PC-9 (cell line): ENCODE results near the gene SNX1. TPM values are rescaled to one million over a fixed set of nuclear protein-coding genes. Genes with fewer than 3 reads are reported as not detected.

Experiments
- BruUV-seq: library from RNA; stranded (reverse); fragments of 400-500 nt; replicated peaks from 2 replicates; lab custom pipeline; 2021; lab: Mats Ljungman, UMichigan
- CTCF ChIA-PET: fragments of 300-600 bp; sonication (Branson Sonifier 250); formaldehyde crosslinking; loops from one replicate; lab custom pipeline; 2022; ENCODE audit warnings: antibody characterized with exemption; lab: Charles Lee
- POLR2A ChIA-PET: fragments of 300-600 bp; sonication (Branson Sonifier 250); formaldehyde crosslinking; loops from one replicate; lab custom pipeline; 2022; ENCODE audit warnings: antibody characterized with exemption; ENCODE audit not compliant: unreplicated experiment; lab: Charles Lee
- DNase-seq, 2 experiments: peaks; one replicate each; pipeline versions ENCODE4 v3.0.0 to v3.0.0-alpha.2; 2015 to 2022; ENCODE audit warnings: mixed read lengths in 1 of 2
- H2AFZ ChIP-seq: fragments of 200-600 bp; sonication (generic); 2 replicates; pipeline ENCODE4 v1.8.1; 2017; ENCODE audit warnings: antibody characterized with exemption
- H3F3A ChIP-seq: fragments of 200-600 bp; sonication (generic); 2 replicates; pipeline ENCODE4 v1.8.1; 2017; ENCODE audit warnings: antibody characterized with exemption, mild to moderate bottlenecking, low read depth; ENCODE audit not compliant: insufficient read depth
- H3K27ac ChIP-seq: fragments of 200-600 bp; sonication (generic); 2 replicates; pipeline ENCODE4 v1.6.1; 2016; ENCODE audit warnings: mixed run types
- H3K27me3 ChIP-seq: fragments of 200-600 bp; sonication (generic); 2 replicates; pipeline ENCODE4 v1.6.1; 2016; ENCODE audit warnings: low read depth, mixed run types; ENCODE audit not compliant: insufficient read depth
- H3K36me3 ChIP-seq: fragments of 200-600 bp; sonication (generic); 2 replicates; pipeline ENCODE4 v1.6.1; 2016; ENCODE audit warnings: low read depth, mixed run types
- H3K4me1 ChIP-seq: fragments of 200-600 bp; sonication (generic); replicated peaks from 2 replicates; pipeline ENCODE4 v1.6.1; 2016; ENCODE audit warnings: mixed run types; ENCODE audit not compliant: insufficient read depth
- H3K4me2 ChIP-seq: fragments of 200-600 bp; sonication (generic); 2 replicates; pipeline ENCODE4 v1.6.1; 2017; ENCODE audit warnings: mixed run types
- H3K4me3 ChIP-seq: fragments of 200-600 bp; sonication (generic); 2 replicates; pipeline ENCODE4 v1.6.1; 2016; ENCODE audit warnings: mixed run types
- H3K79me2 ChIP-seq: fragments of 200-600 bp; sonication (generic); 2 replicates; pipeline ENCODE4 v1.6.1; 2017; ENCODE audit warnings: low read depth, mixed run types
- H3K9me2 ChIP-seq: fragments of 200-600 bp; sonication (generic); 2 replicates; pipeline ENCODE4 v1.8.1; 2017; ENCODE audit warnings: mild to moderate bottlenecking; ENCODE audit not compliant: insufficient read depth
- H3K9me3 ChIP-seq: fragments of 200-600 bp; sonication (generic); 2 replicates; pipeline ENCODE4 v1.8.1; 2016; ENCODE audit warnings: low read depth; ENCODE audit not compliant: insufficient read depth
- H4K20me1 ChIP-seq: fragments of 200-600 bp; sonication (generic); 2 replicates; pipeline ENCODE4 v1.8.1; 2017; ENCODE audit not compliant: insufficient read depth
- EZH2 ChIP-seq: fragments of 200-600 bp; sonication (generic); IDR thresholded peaks from 2 replicates; pipeline ENCODE4 v1.8.0; 2017; ENCODE audit warnings: antibody characterized with exemption, low read depth
- intact Hi-C: fragments of 100-400 bp; cut with micrococcal nuclease; formaldehyde crosslinking; loops from one replicate; pipeline ENCODE4 v1.10.0; 2022; ENCODE audit not compliant: unreplicated experiment
- total RNA-seq: library from RNA; stranded (reverse); gene quantifications from 2 replicates; pipeline ENCODE4 v1.2.3, GENCODE V29; 2021
- TF ChIP-seq, protein P1 (sequence below): fragments of 200-600 bp; sonication (generic); conservative IDR thresholded peaks from 2 replicates; pipeline ENCODE4 v1.6.1; 2017; ENCODE audit warnings: mixed run types, antibody characterized with exemption, mild to moderate bottlenecking, moderate library complexity

SNX1 gene
- total RNA-seq, 1 experiment from 2014 or later = 114 TPM

DNA sequence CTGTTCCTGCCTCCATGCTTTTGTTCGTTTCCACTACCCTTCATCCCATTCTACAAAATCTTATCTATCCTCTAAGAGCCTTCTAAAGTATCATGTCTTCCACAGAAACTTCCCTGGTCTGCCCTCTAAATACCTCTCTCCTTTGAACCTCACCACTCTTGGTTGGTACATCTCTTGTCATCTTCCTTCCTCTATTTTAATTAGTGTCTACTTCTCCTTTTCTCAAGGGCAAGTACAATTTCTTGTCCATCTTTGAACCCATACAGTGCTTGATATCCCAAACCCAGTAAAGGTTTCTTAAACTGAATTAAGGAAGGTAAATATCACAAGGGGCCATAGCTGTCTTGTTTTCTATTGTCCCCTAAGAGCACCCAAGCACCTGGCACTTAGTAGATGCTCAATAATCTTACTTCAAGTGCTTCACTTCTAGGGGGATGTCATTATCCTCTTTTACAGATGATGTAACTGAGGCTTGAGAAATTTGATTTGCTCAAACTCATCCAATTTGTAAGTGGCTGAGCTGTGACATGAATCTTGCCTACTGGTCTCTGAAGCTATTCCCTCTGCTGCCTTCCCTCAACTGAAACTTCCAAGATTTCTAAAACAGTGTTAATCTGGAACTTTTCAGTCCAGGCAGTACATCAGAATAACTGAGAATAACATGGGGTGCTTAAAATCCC is 46.9 kb upstream of the SNX1 start:
- H3K27me3 ChIP-seq = no peaks in the 10 kb centered on the region
- H3F3A ChIP-seq = no peaks in the 10 kb centered on the region
- no TSS peak for BruUV-seq
- H3K9me2 ChIP-seq = no peaks in the 10 kb centered on the region
- intact Hi-C loops = loop anchor here (5.0 kb wide), 3 partner anchors 37 to 297 kb away; no protein-coding TSS in a partner anchor
- no peak for DNase-seq
- TF ChIP-seq, protein P1, sequence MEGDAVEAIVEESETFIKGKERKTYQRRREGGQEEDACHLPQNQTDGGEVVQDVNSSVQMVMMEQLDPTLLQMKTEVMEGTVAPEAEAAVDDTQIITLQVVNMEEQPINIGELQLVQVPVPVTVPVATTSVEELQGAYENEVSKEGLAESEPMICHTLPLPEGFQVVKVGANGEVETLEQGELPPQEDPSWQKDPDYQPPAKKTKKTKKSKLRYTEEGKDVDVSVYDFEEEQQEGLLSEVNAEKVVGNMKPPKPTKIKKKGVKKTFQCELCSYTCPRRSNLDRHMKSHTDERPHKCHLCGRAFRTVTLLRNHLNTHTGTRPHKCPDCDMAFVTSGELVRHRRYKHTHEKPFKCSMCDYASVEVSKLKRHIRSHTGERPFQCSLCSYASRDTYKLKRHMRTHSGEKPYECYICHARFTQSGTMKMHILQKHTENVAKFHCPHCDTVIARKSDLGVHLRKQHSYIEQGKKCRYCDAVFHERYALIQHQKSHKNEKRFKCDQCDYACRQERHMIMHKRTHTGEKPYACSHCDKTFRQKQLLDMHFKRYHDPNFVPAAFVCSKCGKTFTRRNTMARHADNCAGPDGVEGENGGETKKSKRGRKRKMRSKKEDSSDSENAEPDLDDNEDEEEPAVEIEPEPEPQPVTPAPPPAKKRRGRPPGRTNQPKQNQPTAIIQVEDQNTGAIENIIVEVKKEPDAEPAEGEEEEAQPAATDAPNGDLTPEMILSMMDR = no peak
- no peak for TF ChIP-seq EZH2
- ChIA-PET POLR2A (no interaction called here), CTCF (interaction anchor here (1.2 kb wide), 1 partner anchor 103 kb away, joined by 4 read pairs; no protein-coding TSS in a partner anchor)
- no peaks in the 10 kb centered on the region for H4K20me1 ChIP-seq
- no peak overlapping the region for H2AFZ ChIP-seq
- H3K4me1 ChIP-seq = peaks cover 7% of the 10 kb centered on the region; the same call in 1 of the 2 replicates
- H3K79me2 ChIP-seq = no peaks in the 10 kb centered on the region
- H3K36me3 ChIP-seq = no peaks in the 10 kb centered on the region
- no peak overlapping the region for H3K4me3 ChIP-seq
- H3K4me2 ChIP-seq = no peak overlapping the region
- H3K9me3 ChIP-seq = no peaks in the 10 kb centered on the region
- no peak overlapping the region for H3K27ac ChIP-seq

DNA sequence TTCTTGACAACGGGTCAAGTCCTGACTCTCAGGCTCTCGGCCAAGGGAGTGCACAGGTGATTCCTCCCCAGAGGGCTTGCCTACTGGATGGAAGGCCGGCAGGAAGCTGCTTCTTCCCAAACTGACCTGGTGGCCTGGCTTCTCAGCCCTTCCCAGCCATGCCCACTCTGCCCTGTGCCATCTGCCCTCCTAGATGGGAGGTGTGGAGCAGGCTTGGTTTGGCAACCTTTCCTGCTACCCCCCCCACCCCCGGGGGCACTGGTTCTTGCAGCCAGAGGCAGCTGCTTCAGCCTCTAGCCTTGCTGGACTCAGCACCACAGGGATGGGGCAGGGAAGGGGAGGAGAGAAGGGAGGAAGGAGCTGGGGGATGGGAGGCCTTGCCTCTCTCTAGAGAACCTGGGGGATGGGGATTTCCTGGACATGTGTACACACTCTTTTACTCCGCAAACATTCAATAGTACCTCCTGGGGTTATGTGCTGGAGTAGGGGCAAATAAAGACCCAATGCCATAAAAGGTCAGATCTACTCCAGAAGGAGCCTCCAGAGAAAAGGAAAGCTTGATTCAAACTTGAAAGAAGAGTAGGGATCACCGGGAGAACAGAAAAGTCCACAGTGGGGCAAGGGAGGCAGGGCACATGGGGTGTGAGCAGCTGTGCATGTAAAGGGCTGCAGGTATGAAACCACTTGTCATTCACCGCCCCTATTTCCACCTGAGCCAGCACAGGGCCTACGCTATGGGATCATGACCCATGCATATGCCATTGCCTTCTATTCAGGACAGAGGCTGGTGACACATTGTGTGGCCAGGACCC is 45.3 kb upstream of the SNX1 start:
- ChIA-PET POLR2A (no interaction called here), CTCF (interaction anchor here (0.9 kb wide), 1 partner anchor 105 kb away, joined by 3 read pairs; no protein-coding TSS in a partner anchor)
- Histone ChIP-seq H3K79me2 (no peaks in the 10 kb centered on the region), H3K9me3 (no peaks in the 10 kb centered on the region), H3K9me2 (no peaks in the 10 kb centered on the region), H3K27me3 (no peaks in the 10 kb centered on the region), H3K36me3 (no peaks in the 10 kb centered on the region), H3K4me3 (no peak overlapping the region), H3K4me1 (peaks cover 7% of the 10 kb centered on the region; the same call in 1 of the 2 replicates), H2AFZ (no peak overlapping the region), H3K27ac (no peak overlapping the region), H3K4me2 (no peak overlapping the region), H3F3A (no peaks in the 10 kb centered on the region), H4K20me1 (no peaks in the 10 kb centered on the region)
- DNase-seq = no peak
- TF ChIP-seq, protein P1 = no peak
- TF ChIP-seq EZH2 = no peak
- BruUV-seq = no TSS peak
- intact Hi-C loops = no loop called here

DNA sequence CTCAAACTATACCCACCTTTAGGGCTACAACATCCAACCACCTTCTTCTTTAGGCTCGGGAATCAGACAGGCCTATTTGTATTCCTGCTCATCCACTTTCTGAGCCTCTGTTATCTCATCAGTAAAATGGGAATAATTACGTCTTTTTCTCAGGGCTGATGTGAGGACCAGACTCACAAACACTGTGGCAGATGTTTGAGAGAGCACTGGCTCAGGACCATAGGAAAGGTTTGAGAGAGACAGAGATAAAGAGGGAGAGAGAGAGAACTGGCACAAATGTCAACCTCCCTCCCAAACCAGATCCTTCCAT is 44.7 kb upstream of the SNX1 start:
- ChIA-PET CTCF (no interaction called here), POLR2A (no interaction called here)
- Histone ChIP-seq H3K9me3 (no peaks in the 10 kb centered on the region), H3K9me2 (no peaks in the 10 kb centered on the region), H3K4me3 (no peak overlapping the region), H3K27me3 (no peaks in the 10 kb centered on the region), H4K20me1 (no peaks in the 10 kb centered on the region), H3K36me3 (no peaks in the 10 kb centered on the region), H3K27ac (no peak overlapping the region), H3K79me2 (no peaks in the 10 kb centered on the region), H3F3A (no peaks in the 10 kb centered on the region), H3K4me1 (peaks cover 7% of the 10 kb centered on the region; the same call in 1 of the 2 replicates), H2AFZ (no peak overlapping the region), H3K4me2 (no peak overlapping the region)
- no peak for TF ChIP-seq EZH2
- TF ChIP-seq, protein P1 = no peak
- intact Hi-C loops = no loop called here
- no TSS peak for BruUV-seq
- DNase-seq = no peak
